HG02642 (cell line): Measurements from ENCODE around the gene EIF3CL.
A peak's percentile ranks its signal among the peaks of the same experiment; 100 is the strongest.
"Not testable (repeated sequence)": the region's sequence is repeated elsewhere in the genome, so short reads cannot be mapped to it uniquely, and the experiment has no call there.

Source experiments
- ATAC-seq: cut with Tn5 transposase; IDR thresholded peaks from one replicate; pipeline ENCODE4 v1.9.1; 2021; ENCODE audit warnings: mild to moderate bottlenecking; ENCODE audit not compliant: unreplicated experiment, poor library complexity

The EIF3CL gene, protein sequence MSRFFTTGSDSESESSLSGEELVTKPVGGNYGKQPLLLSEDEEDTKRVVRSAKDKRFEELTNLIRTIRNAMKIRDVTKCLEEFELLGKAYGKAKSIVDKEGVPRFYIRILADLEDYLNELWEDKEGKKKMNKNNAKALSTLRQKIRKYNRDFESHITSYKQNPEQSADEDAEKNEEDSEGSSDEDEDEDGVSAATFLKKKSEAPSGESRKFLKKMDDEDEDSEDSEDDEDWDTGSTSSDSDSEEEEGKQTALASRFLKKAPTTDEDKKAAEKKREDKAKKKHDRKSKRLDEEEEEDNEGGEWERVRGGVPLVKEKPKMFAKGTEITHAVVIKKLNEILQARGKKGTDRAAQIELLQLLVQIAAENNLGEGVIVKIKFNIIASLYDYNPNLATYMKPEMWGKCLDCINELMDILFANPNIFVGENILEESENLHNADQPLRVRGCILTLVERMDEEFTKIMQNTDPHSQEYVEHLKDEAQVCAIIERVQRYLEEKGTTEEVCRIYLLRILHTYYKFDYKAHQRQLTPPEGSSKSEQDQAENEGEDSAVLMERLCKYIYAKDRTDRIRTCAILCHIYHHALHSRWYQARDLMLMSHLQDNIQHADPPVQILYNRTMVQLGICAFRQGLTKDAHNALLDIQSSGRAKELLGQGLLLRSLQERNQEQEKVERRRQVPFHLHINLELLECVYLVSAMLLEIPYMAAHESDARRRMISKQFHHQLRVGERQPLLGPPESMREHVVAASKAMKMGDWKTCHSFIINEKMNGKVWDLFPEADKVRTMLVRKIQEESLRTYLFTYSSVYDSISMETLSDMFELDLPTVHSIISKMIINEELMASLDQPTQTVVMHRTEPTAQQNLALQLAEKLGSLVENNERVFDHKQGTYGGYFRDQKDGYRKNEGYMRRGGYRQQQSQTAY

DNA sequence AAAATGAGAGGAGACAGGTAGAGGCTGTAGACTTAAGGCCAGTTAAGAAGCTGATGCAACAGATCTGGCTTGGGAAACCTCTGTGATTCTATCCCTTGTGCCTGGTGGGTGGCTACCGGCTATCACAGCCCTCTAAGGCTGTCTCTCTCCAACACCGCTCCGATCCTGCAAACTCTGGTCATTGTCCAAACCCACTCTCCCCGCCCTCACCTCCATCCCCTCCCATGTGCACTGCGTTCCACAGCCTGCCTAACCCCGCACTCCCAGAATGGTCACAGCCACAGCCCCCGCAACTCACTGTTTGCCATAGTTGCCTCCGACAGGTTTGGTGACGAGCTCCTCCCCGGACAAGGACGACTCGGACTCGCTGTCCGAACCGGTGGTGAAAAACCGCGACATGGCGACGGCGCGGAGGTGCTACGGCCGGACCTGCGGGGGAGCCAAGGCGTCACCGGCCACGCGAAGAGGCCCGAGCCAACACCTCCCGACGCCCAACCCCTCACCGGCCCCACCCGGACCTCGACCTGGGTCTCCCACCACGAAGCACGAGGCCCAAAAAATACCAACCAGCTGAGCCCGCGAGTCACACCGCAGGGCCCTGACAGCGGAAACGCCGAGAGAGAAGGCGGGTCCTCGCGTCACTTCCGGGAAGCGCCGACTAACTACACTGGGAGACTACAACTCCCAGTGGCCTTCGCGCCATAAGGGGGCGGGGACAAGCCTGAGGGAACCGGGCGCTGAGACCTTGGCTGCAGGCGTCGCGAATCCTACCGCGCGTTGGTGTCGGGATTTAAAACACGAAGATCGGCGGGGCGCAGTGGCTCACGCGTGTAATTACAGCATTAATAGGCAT is at the start of gene EIF3CL:
Gene EIF3CL, minus strand, starts transcription at position 622 of the 853 bp plus-strand sequence. Its CDS starts 223 bp downstream, at position 399.
- ATAC-seq = peak; percentile 99

- not testable (repeated sequence) for ATAC-seq
Measured at GRCh38 chr16:28447081-28447480, 43.4 kb upstream of the EIF3CL start.

DNA sequence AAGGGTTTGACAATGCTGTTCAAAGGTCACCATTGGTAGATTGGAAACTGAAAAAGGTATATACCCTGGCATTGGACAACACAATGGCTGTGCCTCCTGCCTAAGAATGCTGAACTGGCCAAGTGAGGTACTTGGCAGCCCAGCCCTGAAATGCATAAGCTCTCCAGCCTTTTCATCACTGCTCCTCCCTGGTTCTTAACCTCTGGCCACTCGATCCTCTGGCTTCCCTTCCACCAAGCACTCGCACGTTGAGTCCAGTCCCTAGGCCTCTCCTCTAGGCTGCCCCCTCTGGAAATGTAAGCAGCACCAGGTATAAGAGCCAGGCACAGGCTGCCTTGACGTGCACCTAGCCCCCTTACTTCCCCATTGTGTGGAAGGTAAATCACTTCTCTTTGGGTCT is 42.7 kb upstream of the EIF3CL start:
- not testable (repeated sequence) for ATAC-seq

- not testable (repeated sequence) for ATAC-seq
Measured at GRCh38 chr16:28443943-28444342, 40.3 kb upstream of the EIF3CL start.

GRCh38 chr16:28438899-28439298 is 35.3 kb upstream of the EIF3CL start:
- not testable (repeated sequence) for ATAC-seq

DNA sequence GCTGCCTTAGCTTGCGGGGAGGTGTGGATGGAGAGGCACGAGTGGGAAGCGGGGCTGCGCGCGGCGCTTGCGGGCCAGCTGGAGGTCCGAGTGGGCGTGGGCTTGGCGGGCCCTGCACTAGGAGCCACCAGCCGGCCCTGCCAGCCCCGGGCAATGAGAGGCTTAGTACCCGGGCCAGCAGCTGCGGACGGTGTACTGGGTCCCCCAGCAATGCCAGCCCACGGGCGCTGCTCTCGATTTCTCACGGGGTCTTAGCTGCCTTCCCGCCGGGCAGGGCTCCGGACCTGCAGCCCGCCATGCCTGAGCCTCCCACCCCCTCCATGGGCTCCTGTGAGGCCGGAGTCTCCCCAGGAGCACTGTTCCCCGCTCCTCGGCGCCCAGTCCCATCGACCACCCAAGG is 31.7 kb upstream of the EIF3CL start:
- ATAC-seq = not testable (repeated sequence)

DNA sequence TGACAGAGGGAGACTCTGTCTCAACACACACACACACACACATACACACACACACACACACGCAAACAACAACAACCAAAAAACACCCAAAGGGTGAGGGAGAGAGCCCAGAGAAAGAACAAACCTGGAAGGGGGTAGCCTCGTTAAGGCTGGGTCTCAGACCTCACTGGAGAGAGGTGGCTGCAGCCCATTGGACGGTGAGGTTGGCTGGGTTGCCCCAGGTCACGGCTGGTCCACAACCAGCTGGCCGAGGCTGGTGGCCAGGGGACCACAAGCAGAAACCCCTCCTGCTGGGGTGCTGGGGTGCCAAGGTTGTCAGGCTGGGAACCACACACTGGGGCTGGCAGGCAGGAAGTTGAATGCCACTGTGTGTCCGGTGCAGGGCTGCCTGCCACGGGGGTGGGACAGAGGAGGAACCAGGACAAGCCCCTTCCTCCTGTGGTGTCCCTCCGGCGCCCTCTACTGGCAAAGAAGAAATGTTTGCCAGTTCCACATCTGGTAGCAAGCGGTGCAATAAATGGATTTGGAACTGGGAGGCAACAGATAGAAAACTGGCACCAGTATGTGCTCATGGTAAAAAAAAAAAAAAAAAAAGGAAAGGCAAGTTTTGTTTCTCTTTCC is 22.5 kb upstream of the EIF3CL start:
- ATAC-seq = peak; percentile 80

GRCh38 chr16:28421071-28421750 is 17.6 kb upstream of the EIF3CL start:
- not testable (repeated sequence) for ATAC-seq

- not testable (repeated sequence) for ATAC-seq
Measured at GRCh38 chr16:28417033-28417432, 13.4 kb upstream of the EIF3CL start.

DNA sequence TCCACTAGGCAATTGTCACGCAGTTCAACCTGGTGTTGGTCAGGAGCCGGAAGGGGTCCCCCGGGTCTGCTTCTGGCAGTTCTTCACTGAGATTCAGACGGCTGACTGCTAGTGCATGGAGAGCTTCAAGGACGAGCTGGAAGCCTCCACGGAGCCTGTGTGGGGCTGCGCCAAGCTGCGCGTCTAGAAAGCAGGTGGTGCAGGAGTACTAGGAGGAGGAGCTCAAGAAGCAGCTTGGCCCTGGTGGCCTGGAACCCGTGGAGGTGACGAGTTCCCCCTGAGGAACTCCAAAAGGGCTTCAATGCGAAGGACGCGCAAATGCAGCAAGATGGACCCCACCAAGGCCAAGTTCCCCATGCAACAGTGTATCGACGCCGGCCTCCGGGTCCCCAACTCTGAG is 10.9 kb upstream of the EIF3CL start:
- not testable (repeated sequence) for ATAC-seq

- ATAC-seq = not testable (repeated sequence)
Measured at GRCh38 chr16:28413585-28413984, 9.9 kb upstream of the EIF3CL start.

DNA sequence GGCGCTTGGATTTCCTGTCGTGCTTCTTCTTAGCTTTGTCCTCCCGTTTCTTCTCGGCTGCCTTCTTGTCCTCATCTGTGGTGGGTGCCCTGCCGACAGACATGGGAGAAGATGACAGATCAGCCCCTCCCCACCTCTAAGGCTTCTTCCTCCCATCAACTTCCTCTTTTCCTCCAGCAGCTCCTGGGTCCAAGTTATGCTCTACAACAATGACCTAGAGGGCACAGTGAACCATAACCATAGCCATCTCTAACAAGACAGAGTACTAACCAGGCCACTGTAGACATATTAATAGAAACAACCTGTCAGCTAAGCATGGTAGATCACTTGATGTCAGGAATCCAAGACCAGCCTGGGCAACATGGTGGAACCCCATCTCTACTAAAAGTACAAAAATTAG is 11.6 kb downstream of the EIF3CL start:
- ATAC-seq = not testable (repeated sequence)

- not testable (repeated sequence) for ATAC-seq
Measured at GRCh38 chr16:28382177-28382867, 21.3 kb downstream of the EIF3CL start.

DNA sequence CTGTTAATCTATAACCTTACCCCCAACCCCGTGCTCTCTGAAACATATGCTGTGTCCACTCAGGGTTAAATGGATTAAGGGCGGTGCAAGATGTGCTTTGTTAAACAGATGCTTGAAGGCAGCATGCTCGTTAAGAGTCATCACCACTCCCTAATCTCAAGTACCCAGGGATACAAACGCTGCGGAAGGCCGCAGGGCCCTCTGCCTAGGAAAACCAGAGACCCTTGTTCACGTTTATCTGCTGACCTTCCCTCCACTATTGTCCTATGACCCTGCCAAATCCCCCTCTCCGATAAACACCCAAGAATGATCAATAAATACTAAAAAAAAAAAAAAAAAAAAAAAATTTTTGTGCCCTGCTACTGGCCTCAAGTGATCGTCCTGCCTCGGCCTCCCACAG is 25.8 kb downstream of the EIF3CL start:
- not testable (repeated sequence) for ATAC-seq

DNA sequence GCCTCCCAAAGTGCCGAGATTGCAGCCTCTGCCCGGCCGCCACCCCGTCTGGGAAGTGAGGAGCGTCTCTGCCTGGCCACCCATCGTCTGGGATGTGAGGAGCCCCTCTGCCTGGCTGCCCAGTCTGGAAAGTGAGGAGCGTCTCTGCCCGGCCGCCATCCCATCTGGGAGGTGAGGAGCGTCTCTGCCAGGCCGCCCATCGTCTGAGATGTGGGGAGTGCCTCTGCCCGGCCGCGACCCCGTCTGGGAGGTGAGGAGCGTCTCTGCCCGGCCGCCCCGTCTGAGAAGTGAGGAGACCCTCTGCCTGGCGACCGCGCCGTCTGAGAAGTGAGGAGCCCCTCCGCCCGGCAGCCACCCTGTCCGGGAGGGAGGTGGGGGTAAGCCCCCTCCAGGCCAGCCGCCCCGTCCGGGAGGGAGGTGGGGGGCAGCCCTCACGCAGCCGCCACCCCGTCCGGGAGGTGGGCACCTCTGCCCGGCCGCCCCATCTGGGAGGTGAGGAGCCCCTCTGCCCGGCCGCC is 26.5 kb downstream of the EIF3CL start:
- not testable (repeated sequence) for ATAC-seq

DNA sequence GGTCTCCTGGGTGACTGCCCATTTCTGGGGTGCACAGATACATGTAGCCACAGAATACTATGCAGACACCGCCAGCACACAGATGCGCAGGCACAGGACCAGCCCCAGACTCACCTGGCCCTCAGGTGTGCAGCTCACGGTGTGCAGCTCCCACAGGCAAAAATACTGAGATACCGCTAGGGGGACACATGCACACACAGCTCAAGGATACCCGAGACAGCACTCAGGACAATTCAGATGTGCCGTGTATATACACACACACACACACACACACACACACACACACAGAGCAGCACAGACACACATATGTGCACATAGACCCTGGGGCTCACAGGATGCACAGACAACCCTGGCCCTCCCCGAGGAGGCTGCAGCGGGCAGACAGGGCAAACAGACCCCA is 28.5 kb downstream of the EIF3CL start:
- ATAC-seq = not testable (repeated sequence)

GRCh38 chr16:28374281-28374680 is 29.4 kb downstream of the EIF3CL start:
- ATAC-seq = not testable (repeated sequence)

DNA sequence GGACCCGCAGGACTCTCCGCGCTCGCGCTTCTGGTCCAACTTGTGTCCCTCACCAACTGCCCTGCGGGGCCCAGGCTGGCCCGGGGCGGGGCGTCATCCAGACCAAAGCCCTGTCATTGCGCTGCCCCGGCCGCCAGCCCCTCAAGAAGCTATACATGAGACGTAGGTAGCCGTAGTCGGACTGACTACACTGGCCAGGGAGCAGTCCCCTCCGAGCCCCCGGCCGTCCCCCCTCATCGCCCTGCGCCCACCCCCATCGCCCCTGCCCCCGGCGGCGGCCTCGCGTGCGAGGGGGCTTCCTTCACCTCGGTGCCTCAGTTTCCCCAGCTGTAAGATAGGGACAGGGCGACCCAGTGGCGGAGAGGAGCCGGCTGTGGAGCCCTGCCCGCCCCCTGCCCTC is 35.7 kb downstream of the EIF3CL start:
- not testable (repeated sequence) for ATAC-seq
